T47D (cell line): ENCODE data around the gene ACOT2.
"Not testable (repeated sequence)": the region's sequence is repeated elsewhere in the genome, so short reads cannot be mapped to it uniquely, and the experiment has no call there.

ENCODE experiments used
- DNase-seq, 2 experiments: peaks; one replicate each; pipeline versions ENCODE4 v3.0.0 to v3.0.0-alpha.2; 2011 to 2012; ENCODE audit warnings: low read depth in 1 of 2, low spot score in 1 of 2
- JUND ChIP-seq: IDR thresholded peaks from 2 replicates; pipeline ENCODE4 v1.6.1; 2012; ENCODE audit warnings: low read depth
- in situ Hi-C: cut with HindIII; loops from 2 replicates; pipeline ENCODE4 v1.10.0; 2016; ENCODE audit warnings: low sequenced_read_pairs, low pct_unique_long_range_greater_than_20kb

Gene ACOT2

DNA sequence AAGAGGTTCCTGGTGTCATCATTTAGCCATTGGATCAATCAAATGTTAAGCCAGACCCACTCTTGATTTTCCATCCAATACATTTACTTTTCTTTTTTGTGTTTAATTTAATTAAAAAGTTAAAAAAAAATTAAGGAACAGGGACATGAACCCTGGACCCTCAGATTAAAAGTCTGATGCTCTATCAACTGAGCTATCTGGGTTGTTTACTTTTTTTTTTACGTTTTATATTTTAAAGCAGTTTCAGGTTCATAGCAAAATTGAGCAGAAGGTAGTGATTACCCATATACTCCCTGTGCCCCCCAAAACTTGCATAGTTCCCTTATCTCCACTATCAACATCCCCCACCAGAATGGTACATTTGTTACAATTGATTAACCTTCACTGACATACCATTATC lies 19.7 kb downstream of the ACOT2 start:
- DNase-seq, result no peak
- TF ChIP-seq JUND, result no peak
- in situ Hi-C loops, result no loop called here

DNA sequence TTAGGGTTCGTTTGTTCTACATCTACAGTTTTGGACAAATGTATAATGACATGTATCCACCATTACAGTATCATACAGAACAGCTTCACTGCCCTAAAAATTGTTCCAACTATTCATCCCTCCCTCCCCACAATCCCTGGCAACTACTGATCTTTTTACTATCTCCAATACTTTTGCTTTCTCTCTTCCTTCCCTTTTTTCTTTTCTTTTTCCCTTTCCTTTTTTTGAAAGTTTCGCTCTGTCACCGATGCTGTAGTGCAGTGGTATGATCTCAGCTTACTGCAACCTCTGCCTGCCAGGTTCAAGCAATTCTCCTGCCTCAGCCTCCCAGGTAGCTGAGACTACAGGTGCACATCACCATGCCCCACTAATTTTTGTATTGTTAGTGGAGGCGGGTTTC lies 20.1 kb downstream of the ACOT2 start:
- in situ Hi-C loops, result no loop called here
- no peak for TF ChIP-seq JUND
- no peak for DNase-seq

DNA sequence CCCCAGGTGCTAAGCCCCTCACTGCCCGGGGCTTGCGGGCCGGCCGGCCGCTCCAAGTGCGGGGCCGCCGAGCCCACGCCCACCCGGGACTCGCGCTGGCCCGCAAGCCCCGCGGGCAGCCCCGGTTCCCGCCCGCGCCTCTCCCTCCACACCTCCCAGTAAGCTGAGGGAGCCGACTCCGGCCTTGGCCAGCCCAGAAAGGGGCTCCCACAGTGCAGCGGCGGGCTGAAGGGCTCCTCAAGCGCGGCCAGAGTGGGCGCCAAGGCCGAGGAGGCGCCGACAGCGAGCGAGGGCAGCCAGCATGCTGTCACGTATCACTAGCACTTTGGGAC lies 21.6 kb downstream of the ACOT2 start:
- DNase-seq, in situ Hi-C loops: not testable (repeated sequence)

DNA sequence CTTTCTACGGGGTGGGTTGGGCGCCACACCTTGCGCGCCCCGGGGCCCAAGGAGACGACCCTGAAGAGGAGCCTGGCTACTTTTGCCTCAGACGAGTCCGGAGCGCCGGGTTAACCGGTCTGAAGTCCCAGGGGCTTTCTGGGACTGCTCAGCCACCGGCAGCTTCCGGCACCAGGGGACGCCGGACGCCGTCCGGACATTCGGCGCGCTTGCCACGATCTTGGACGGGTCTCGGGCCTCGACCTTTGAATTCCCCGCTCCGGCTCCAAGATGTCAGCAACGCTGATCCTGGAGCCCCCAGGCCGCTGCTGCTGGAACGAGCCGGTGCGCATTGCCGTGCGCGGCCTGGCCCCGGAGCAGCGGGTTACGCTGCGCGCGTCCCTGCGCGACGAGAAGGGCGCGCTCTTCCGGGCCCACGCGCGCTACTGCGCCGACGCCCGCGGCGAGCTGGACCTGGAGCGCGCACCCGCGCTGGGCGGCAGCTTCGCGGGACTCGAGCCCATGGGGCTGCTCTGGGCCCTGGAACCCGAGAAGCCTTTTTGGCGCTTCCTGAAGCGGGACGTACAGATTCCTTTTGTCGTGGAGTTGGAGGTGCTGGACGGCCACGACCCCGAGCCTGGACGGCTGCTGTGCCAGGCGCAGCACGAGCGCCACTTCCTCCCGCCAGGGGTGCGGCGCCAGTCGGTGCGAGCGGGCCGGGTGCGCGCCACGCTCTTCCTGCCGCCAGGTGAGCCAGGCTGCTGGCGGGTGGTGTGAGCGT lies 22.9 kb downstream of the ACOT2 start, which contains the start of gene ACOT4:
ACOT4 (plus strand) TSS at position 184 of the 760 bp plus-strand sequence; CDS start at position 271, 87 bp downstream.
- in situ Hi-C loops, result no loop called here
- peak; percentile 84 to 88 for DNase-seq
- no peak for TF ChIP-seq JUND

DNA sequence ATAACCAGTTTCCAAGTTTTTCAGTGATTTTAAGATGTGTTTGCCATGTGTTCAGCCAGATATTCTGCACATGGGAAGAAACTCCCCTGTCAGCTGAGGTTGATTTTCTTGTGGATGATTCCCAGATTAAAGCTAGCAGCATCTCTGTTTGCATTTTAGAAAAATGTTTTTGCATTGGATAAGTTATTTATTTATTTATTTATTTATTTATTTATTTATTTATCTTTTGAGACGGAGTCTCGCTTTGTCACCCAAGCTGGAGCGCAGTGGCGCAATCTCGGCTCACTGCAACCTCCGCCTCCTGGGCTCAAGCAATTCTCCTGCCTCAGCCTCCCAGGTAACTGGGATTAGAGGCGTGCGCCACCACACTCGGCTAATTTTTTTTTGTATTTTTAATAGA lies 25.5 kb downstream of the ACOT2 start:
- no peak for TF ChIP-seq JUND
- in situ Hi-C loops, result no loop called here
- DNase-seq, result no peak

DNA sequence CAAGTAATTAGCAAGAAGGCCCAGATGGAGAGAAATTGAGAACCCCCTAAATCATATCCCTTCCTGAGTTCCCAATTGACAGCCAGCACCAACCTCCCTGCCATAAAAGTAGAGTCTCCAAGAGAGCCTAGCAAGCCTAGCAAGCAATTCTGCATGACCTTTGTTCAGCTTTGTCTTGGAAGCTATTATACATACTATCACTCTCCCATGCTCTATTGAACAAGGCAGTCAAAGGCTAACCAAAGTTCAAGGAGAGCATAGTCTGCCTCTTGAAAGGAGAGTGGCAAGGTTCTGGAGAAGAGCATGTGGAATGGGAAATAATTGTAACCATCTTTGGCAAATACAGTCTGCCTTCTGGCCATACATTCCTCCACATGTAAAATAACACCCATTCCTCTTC lies 30.5 kb downstream of the ACOT2 start:
- no peak for TF ChIP-seq JUND
- in situ Hi-C loops, result no loop called here
- no peak for DNase-seq

DNA sequence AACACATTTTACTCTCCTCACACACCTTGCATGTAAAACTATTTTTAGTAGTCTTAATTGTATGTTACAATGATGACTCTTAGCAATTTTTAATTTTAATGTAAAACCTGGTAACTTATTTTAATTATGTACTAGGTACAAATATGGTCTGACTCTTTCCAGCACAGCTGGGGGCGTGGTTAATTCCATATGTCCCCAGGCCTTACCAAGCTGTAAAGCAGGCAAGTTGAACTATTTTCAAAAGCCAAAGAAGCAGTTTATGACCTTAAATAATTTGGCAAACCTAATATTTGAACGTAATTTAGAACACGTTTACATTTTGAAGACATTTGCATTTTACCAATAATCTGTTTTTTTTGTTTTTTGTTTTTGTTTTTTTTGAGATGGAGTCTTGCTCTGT lies 34.0 kb downstream of the ACOT2 start:
- peak in 1 of 2 experiments; percentile 72 for DNase-seq
- TF ChIP-seq JUND, result no peak
- in situ Hi-C loops, result no loop called here

DNA sequence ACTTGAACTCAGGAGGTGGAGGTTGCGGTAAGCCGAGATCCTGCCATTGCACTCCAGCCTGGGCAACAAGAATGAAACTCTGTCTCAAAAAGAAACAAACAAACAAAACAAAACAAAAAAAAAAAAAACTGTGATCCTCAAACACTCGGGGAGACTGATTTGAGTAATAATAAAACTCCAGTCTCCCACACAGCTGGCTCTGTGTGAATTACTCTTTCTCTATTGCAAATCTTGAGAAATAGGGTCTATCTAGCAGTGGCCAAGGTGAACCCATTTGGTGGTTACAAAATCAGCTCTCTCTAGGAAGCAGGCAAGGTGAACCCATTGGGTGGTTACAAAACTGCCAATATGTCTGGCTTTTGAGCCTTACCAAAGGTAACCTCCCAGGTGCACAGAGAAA lies 37.3 kb downstream of the ACOT2 start:
- in situ Hi-C loops, result no loop called here
- DNase-seq, result no peak
- no peak for TF ChIP-seq JUND

DNA sequence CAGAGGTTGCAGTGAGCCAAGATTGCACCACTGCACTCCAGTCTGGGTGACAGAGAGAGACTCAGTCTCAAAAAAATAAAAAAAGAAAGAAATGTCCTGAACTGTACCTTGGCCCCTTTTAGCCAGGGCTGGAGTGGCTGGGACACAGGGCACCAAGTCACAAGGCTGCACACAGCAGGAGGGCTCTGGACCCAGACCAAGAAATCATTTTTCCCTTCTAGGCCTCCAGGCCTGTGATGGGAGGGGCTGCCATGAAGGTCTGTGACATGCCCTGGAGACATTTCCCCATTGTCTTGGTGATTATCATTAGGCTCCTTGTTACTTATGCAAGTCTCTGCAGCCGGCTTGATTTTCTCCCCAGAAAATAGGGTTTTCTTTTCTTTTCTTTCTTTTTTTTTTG lies 38.2 kb downstream of the ACOT2 start:
- in situ Hi-C loops, result no loop called here
- DNase-seq, result no peak
- no peak for TF ChIP-seq JUND

DNA sequence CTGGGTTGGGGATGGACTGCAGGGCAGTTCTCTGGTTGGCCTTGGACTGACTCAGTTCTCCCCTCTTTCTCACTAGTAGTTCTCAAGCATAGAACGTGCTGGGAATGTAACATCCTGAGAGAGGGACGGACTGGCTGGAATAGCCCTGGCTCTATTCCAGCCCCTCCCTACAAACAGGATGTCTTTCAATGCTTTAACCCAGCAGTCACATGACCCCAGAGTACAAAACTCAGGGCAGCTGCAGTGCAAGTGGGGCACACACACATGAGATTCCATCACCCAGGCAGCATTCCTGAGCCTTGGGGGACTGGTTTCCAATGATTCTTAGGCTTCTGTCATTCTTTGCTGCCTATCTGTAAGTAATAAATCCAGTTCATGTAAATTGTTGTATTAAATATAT lies 41.7 kb downstream of the ACOT2 start:
- no peak for TF ChIP-seq JUND
- in situ Hi-C loops, result no loop called here

DNA sequence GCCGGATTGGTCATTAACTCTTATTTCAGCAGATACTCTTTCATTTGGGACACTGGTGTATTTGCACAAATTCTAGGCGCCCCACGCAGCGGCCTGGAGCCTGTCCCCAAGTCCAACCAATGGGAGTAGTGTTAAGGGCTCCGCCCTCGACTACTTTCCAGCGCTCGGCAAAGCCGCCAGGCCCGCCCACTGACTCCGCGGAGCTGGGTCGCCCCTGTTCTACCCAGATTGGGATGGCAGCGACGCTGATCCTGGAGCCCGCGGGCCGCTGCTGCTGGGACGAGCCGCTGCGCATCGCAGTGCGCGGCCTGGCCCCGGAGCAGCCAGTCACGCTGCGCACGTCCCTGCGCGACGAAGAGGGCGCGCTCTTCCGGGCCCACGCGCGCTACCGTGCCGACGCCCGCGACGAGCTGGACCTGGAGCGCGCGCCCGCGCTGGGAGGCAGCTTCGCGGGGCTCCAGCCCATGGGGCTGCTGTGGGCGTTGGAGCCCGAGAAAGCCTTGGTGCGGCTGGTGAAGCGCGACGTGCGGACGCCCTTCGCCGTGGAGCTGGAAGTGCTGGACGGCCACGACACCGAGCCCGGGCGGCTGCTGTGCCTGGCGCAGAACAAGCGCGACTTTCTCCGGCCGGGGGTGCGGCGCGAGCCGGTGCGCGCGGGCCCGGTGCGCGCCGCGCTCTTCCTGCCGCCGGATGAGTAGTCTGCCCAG lies 43.5 kb downstream of the ACOT2 start, which contains the start of gene ACOT6:
ACOT6 (plus strand) TSS at position 179 of the 707 bp plus-strand sequence; CDS start at position 234, 55 bp downstream.
- in situ Hi-C loops, result no loop called here
- no peak for TF ChIP-seq JUND
- DNase-seq, result peak; percentile 91 to 95

More for the DNA sequence above, 41.7 kb downstream of the ACOT2 start:
- peak in 1 of 2 experiments; percentile 97 for DNase-seq

DNA sequence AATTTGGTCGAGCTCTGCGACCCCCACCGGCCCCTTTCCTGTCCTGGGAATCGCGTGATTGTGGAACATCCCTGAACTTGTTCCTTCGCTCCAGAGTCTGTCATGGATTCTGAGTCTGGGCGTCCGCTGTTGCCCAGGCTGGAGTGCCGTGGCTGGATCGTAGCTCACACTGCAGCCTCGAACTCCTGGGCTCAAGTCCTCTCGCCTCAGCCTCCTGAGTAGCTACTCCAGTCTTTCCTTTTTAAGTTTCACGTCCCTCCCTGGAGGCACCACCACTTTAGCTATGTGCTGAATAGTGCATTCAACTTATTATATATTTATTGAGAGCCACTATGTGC lies 44.0 kb downstream of the ACOT2 start:
- peak in 1 of 2 experiments; percentile 55 for DNase-seq
- TF ChIP-seq JUND, result no peak
- in situ Hi-C loops, result no loop called here

DNA sequence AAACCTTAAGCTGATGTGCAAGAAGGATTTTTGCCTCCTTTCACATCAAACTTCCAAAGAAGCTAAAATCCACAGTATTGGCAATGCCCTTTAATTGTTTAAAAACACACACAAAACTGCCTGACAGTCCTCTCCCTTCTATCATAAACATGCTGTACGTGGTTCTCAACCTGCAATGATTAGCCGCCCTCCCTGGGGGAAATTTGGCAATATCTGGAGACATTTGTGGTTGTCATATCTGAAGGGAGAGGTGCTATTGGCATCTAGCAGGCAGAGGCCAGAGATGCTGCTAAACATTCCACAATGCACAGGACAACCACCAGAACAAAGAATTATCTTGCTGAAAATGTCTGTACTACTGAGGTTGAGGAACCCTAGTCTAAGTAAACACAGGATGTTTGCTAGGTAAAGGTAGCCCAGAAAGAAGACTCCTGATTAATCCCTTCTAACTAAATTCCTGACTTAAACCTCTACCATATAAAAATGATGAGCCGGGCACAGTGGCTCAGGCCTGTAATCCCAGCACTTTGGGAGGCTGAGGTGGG lies 44.5 kb downstream of the ACOT2 start:
- no peak for TF ChIP-seq JUND
- DNase-seq, result peak in 1 of 2 experiments; percentile 77
- in situ Hi-C loops, result no loop called here
